Measurements from ENCODE around the gene FN1.

FN1 gene

DNA sequence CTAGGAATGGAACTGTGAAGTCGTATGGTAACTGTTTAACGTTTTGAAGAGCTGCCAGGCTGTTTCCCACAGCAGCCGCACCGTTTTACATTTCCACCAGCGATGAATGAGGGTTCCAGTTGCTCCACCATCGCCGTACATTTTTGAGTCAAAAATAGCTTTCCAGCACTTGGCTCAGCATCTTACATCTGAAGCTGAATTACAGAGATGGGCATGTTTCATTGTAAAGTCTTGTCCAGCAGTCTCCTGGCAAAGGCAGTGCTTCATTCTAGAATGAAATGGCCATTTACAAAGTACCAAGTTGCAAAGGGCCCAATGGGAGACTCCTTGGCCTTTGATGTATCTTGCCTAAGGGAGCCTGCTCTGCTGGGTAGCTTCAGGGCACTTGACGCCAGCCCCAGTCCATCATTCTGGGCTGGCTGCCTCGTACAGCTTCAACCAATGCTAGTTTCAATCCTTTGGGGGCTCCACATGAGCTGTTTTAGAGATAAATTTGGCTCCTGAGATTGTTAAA is 78.9 kb downstream of the FN1 start:
- H3K4me3 ChIP-seq (ENCODE audit: low read depth, low read length): no peak overlapping the region
- no peak for DNase-seq (ENCODE audit: low read depth)
- TF ChIP-seq, protein P1, sequence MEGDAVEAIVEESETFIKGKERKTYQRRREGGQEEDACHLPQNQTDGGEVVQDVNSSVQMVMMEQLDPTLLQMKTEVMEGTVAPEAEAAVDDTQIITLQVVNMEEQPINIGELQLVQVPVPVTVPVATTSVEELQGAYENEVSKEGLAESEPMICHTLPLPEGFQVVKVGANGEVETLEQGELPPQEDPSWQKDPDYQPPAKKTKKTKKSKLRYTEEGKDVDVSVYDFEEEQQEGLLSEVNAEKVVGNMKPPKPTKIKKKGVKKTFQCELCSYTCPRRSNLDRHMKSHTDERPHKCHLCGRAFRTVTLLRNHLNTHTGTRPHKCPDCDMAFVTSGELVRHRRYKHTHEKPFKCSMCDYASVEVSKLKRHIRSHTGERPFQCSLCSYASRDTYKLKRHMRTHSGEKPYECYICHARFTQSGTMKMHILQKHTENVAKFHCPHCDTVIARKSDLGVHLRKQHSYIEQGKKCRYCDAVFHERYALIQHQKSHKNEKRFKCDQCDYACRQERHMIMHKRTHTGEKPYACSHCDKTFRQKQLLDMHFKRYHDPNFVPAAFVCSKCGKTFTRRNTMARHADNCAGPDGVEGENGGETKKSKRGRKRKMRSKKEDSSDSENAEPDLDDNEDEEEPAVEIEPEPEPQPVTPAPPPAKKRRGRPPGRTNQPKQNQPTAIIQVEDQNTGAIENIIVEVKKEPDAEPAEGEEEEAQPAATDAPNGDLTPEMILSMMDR (IDR thresholded peaks at IDR 0.05; ENCODE audit: insufficient read depth, low read depth, low read length, missing control alignments): no peak

DNA sequence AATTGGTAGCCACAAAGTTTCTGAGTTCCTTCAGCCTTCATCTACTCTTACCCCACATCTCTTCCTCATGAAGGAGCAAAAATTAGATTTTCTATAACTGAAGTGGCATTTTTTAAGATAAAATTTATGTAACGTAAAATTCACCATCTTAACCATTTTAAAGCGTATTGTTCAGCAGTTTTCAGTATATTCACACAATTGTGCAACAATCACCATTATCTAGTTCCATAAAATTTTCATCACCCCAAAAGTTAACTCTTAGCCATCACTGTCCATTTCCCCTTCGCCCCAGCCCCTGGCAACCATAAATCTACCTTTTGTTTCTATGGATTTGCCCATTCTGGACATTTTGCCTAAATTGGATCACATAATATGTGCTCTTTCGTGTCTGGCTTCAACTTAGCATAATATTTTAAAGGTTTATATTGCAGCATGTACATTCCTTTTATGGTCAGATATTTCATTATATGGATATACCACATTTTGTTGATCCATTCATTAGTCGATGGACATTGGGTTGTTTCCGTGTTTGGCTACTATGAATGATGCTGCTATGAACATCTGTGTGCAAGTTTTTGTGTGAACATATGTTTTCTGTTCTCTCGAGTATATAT is 79.4 kb downstream of the FN1 start:
- no peak for DNase-seq (ENCODE audit: low read depth)
- TF ChIP-seq, protein P1 (IDR thresholded peaks at IDR 0.05; ENCODE audit: insufficient read depth, low read depth, low read length, missing control alignments): no peak
- no peak overlapping the region for H3K4me3 ChIP-seq (ENCODE audit: low read depth, low read length)

DNA sequence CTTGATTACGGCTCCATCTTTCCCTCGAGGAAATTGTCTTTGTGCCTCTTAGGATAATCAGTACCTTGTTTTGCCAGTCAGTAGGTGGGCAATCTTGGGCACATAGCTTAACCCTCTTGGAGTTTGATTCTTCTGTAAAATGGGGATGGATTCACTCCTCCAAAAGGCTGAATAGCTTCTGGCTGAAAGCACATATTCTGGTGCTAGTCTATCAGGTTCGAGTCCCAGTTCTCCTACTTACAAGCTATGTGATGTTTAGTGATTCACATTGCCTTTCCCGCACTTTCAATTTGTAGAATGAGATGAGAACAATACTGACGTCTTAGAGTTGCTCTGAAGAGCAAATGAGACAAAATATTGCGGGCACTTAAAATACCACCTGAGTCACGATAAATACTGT is 80.1 kb downstream of the FN1 start:
- TF ChIP-seq, protein P1 (IDR thresholded peaks at IDR 0.05; ENCODE audit: insufficient read depth, low read depth, low read length, missing control alignments): no peak
- no peak overlapping the region for H3K4me3 ChIP-seq (ENCODE audit: low read depth, low read length)
- DNase-seq (ENCODE audit: low read depth): no peak

DNA sequence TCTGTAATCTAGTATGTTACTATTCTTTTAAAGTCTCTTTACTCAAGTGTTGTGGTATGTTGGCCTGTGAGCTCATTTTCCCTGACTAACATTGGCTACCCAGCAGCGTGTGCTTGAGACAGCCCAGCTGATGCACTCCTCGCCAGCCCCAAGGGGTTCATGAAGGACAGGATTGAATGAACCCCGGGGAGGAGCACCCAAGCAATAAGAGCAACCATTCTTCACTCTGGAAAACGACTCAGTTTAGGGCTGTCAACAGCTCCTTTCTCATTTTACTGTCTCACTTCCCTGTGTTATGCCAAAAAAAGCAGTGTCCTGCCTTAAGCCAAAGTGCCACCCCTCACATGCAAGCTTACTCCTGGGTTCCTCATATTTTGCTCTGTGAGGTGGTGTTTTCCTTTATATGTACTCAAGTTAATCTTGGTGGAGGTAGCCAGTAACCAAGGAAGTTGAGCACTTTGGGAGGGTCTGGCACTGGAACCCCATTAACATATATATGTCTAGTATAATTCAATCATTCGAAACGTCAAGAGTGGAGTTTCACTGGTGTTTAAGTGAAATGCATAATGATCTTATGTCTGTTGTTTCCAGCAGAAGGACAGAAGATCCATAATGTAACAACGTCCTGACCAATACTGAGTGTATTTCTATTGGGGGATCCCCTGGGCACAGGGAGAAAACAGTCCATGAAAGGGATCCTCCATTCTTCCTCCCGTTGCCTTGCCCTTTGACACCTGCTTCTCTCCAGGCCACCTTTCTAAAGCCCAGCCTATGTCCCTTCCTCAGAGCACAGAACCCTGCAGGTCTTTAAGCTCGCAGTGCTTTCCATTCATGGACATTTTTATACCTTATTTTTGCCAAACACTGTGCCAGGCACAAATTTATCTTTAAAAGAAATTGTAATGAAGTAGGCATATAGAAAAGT is 80.8 kb downstream of the FN1 start:
- H3K4me3 ChIP-seq (ENCODE audit: low read depth, low read length): no peak overlapping the region
- TF ChIP-seq, protein P1 (IDR thresholded peaks at IDR 0.05; ENCODE audit: insufficient read depth, low read depth, low read length, missing control alignments): no peak
- DNase-seq (ENCODE audit: low read depth): no peak

DNA sequence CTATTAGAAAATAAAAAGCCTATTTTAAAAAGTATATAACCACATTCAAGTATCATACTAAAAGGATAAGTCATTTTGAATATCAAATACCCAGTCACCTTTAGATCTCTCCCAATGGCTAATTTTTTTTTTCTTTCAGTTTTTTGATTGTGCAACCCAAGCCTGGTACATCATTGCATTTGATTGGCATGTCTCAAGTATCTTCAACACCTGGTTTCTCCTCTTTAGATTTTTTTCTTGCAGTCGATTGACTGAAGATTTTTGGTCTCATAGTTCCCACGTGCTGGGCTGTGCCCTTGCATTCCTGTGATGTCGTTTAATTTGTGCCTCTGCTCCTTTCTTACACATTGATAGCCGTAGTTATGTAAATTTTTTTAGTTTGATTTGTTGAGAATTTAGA is 83.3 kb downstream of the FN1 start:
- no peak for DNase-seq (ENCODE audit: low read depth)
- TF ChIP-seq, protein P1 (IDR thresholded peaks at IDR 0.05; ENCODE audit: insufficient read depth, low read depth, low read length, missing control alignments): no peak
- H3K4me3 ChIP-seq (ENCODE audit: low read depth, low read length): no peak overlapping the region

DNA sequence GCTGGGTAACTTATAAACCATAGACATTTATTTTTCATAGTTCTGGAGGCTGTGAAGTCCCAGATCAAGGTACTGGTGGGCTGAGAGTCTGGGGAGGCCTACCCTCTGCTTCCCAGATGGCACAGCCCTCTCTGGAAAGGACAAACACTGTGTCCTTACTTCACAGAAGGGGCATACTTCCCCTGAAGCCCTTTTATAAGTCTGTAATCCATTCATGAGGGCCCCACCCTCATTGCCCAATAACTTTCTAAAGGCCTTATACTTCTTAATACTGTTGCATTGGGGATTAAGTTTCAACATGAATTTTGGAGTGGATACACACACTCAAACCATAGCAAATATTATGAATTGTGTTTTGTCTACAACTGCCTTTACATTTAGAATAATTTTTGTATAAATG is 88.0 kb downstream of the FN1 start:
- no peak for DNase-seq (ENCODE audit: low read depth)
- TF ChIP-seq, protein P1 (IDR thresholded peaks at IDR 0.05; ENCODE audit: insufficient read depth, low read depth, low read length, missing control alignments): no peak
- no peak overlapping the region for H3K4me3 ChIP-seq (ENCODE audit: low read depth, low read length)
